ENCODE data around the gene A2ML1. TPM values are rescaled to one million over a fixed set of nuclear protein-coding genes. Genes with fewer than 3 reads are reported as not detected.
"Not testable (repeated sequence)": the region's sequence is repeated elsewhere in the genome, so short reads cannot be mapped to it uniquely, and the experiment has no call there.

The A2ML1 gene
- not detected for total RNA-seq

GRCh38 chr12:8822298-8822697 lies at the start of gene A2ML1:
Gene A2ML1 (plus strand): TSS chr12:8822621. CDS start chr12:8822652, 31 bp downstream.
- Histone ChIP-seq H3K4me3 (ENCODE audit: low read length) (no peak within 1 kb of the TSS), H3K27me3 (ENCODE audit: insufficient read depth, low read length) (no peaks in the 10 kb centered on the region), H3K4me1 (ENCODE audit: insufficient read depth, low read length) (no peaks in the 10 kb centered on the region), H3K9me3 (ENCODE audit: low read depth, low read length) (no peaks in the 10 kb centered on the region)

GRCh38 chr12:8773461-8773860 lies 49.0 kb upstream of the A2ML1 start:
- Histone ChIP-seq H3K4me1 (ENCODE audit: insufficient read depth, low read length) (no peaks in the 10 kb centered on the region), H3K27me3 (ENCODE audit: insufficient read depth, low read length) (no peaks in the 10 kb centered on the region), H3K9me3 (ENCODE audit: low read depth, low read length) (no peaks in the 10 kb centered on the region), H3K4me3 (ENCODE audit: low read length) (no peak overlapping the region)

- Histone ChIP-seq H3K9me3 (ENCODE audit: low read depth, low read length) (no peaks in the 10 kb centered on the region), H3K27me3 (ENCODE audit: insufficient read depth, low read length) (no peaks in the 10 kb centered on the region), H3K4me1 (ENCODE audit: insufficient read depth, low read length) (no peaks in the 10 kb centered on the region), H3K4me3 (ENCODE audit: low read length) (no peak overlapping the region)
These were observed 43.1 kb upstream of the A2ML1 start for GRCh38 chr12:8779281-8779680.

GRCh38 chr12:8779862-8780261 lies 42.6 kb upstream of the A2ML1 start:
- Histone ChIP-seq H3K9me3 (ENCODE audit: low read depth, low read length) (no peaks in the 10 kb centered on the region), H3K27me3 (ENCODE audit: insufficient read depth, low read length) (no peaks in the 10 kb centered on the region), H3K4me3 (ENCODE audit: low read length) (no peak overlapping the region), H3K4me1 (ENCODE audit: insufficient read depth, low read length) (no peaks in the 10 kb centered on the region)

- Histone ChIP-seq H3K9me3 (ENCODE audit: low read depth, low read length) (no peaks in the 10 kb centered on the region), H3K4me3 (ENCODE audit: low read length) (no peak overlapping the region), H3K27me3 (ENCODE audit: insufficient read depth, low read length) (no peaks in the 10 kb centered on the region), H3K4me1 (ENCODE audit: insufficient read depth, low read length) (no peaks in the 10 kb centered on the region)
These were observed 42.0 kb upstream of the A2ML1 start for GRCh38 chr12:8780389-8780788.

- no peak overlapping the region for H3K4me3 ChIP-seq (ENCODE audit: low read length)
- no peaks in the 10 kb centered on the region for H3K9me3 ChIP-seq (ENCODE audit: low read depth, low read length)
- no peaks in the 10 kb centered on the region for H3K27me3 ChIP-seq (ENCODE audit: insufficient read depth, low read length)
- H3K4me1 ChIP-seq (ENCODE audit: insufficient read depth, low read length) = no peaks in the 10 kb centered on the region
These were observed 40.9 kb upstream of the A2ML1 start for GRCh38 chr12:8781381-8782127.

GRCh38 chr12:8784290-8784888 lies 38.0 kb upstream of the A2ML1 start:
- Histone ChIP-seq H3K27me3 (ENCODE audit: insufficient read depth, low read length) (no peaks in the 10 kb centered on the region), H3K9me3 (ENCODE audit: low read depth, low read length) (no peaks in the 10 kb centered on the region), H3K4me3 (ENCODE audit: low read length) (no peak overlapping the region), H3K4me1 (ENCODE audit: insufficient read depth, low read length) (no peaks in the 10 kb centered on the region)

- no peaks in the 10 kb centered on the region for H3K9me3 ChIP-seq (ENCODE audit: low read depth, low read length)
- no peak overlapping the region for H3K4me3 ChIP-seq (ENCODE audit: low read length)
- no peaks in the 10 kb centered on the region for H3K27me3 ChIP-seq (ENCODE audit: insufficient read depth, low read length)
- H3K4me1 ChIP-seq (ENCODE audit: insufficient read depth, low read length) = no peaks in the 10 kb centered on the region
These were observed 36.9 kb upstream of the A2ML1 start for GRCh38 chr12:8785499-8785898.

- not testable (repeated sequence) for H3K9me3 ChIP-seq (ENCODE audit: low read depth, low read length); H3K4me3 ChIP-seq (ENCODE audit: low read length); H3K27me3 ChIP-seq (ENCODE audit: insufficient read depth, low read length); H3K4me1 ChIP-seq (ENCODE audit: insufficient read depth, low read length)
These were observed 35.2 kb upstream of the A2ML1 start for GRCh38 chr12:8787206-8787605.

GRCh38 chr12:8788706-8789105 lies 33.7 kb upstream of the A2ML1 start:
- H3K27me3 ChIP-seq (ENCODE audit: insufficient read depth, low read length); H3K4me1 ChIP-seq (ENCODE audit: insufficient read depth, low read length); H3K9me3 ChIP-seq (ENCODE audit: low read depth, low read length); H3K4me3 ChIP-seq (ENCODE audit: low read length): not testable (repeated sequence)

GRCh38 chr12:8789341-8790013 lies 32.9 kb upstream of the A2ML1 start:
- H3K9me3 ChIP-seq (ENCODE audit: low read depth, low read length); H3K4me3 ChIP-seq (ENCODE audit: low read length); H3K4me1 ChIP-seq (ENCODE audit: insufficient read depth, low read length); H3K27me3 ChIP-seq (ENCODE audit: insufficient read depth, low read length): not testable (repeated sequence)

- not testable (repeated sequence) for H3K27me3 ChIP-seq (ENCODE audit: insufficient read depth, low read length); H3K4me3 ChIP-seq (ENCODE audit: low read length); H3K9me3 ChIP-seq (ENCODE audit: low read depth, low read length); H3K4me1 ChIP-seq (ENCODE audit: insufficient read depth, low read length)
These were observed 29.2 kb upstream of the A2ML1 start for GRCh38 chr12:8793226-8793625.

- H3K9me3 ChIP-seq (ENCODE audit: low read depth, low read length); H3K4me3 ChIP-seq (ENCODE audit: low read length); H3K27me3 ChIP-seq (ENCODE audit: insufficient read depth, low read length); H3K4me1 ChIP-seq (ENCODE audit: insufficient read depth, low read length): not testable (repeated sequence)
These were observed 27.8 kb upstream of the A2ML1 start for GRCh38 chr12:8794611-8795010.

- H3K4me1 ChIP-seq (ENCODE audit: insufficient read depth, low read length) = no peaks in the 10 kb centered on the region
- H3K4me3 ChIP-seq (ENCODE audit: low read length) = no peak overlapping the region
- no peaks in the 10 kb centered on the region for H3K27me3 ChIP-seq (ENCODE audit: insufficient read depth, low read length)
- H3K9me3 ChIP-seq (ENCODE audit: low read depth, low read length) = no peaks in the 10 kb centered on the region
These were observed 25.4 kb upstream of the A2ML1 start for GRCh38 chr12:8796831-8797626.

- H3K4me1 ChIP-seq (ENCODE audit: insufficient read depth, low read length); H3K4me3 ChIP-seq (ENCODE audit: low read length); H3K27me3 ChIP-seq (ENCODE audit: insufficient read depth, low read length); H3K9me3 ChIP-seq (ENCODE audit: low read depth, low read length): not testable (repeated sequence)
These were observed 21.2 kb upstream of the A2ML1 start for GRCh38 chr12:8801213-8801612.

All from mononuclear cell (primary cell).